Measurements from ENCODE around the gene ISG15. TPM values are rescaled to one million over a fixed set of nuclear protein-coding genes. Genes with fewer than 3 reads are reported as not detected.

ISG15 gene
- total and polyA plus RNA-seq, 2 of the 13 experiments (the other 11 are each of a cell fraction or from before 2014, with no cell fraction given), result 42.1 to 54.9 TPM

DNA sequence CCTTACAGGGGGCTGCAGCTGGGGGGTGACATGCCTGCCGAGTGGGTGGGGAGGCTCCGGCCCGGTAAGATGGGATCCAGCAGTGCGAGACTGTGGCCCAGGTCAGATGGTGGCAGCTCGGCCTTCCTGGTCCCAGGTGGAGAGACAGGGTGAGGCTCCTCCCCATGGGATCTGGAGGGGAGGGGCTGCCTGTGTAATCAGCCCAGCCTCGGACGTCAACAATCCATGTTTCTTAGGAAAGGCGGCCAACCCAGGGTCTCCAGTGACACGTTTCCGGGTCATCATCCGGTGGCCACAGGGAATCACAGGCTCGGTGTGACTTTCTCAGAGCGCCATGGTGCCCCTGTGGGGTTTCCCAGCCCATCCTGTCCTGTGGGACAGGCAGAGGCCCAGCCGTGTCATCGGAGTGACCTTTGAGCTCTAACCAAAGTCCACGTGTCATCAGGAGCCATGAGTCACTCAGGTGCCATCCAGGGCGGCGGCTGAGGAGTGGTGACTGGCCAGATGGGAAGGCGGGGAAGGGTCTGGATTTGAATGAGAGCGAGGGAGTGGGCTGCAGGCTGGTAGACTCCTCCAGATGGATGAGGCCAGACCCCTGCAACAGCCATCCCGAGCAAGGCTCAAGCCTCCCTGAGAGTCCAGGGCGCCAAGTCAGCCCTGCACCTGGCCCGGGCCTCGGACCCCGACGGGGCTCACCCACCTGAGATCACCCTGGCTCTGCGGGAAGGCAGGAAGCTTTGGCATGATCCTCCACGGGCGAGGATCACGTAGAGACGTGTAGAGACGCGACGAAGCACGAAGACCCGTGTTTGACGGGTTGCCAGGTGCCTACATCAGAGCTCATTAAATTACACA, 6.8 kb upstream of the ISG15 start (continued):
- TF ChIP-seq ZNF230 (CRISPR knock-in tag; IDR thresholded peaks at IDR 0.05) (peak; percentile 50; the same call in 1 of the 2 replicates), ZNF350 (CRISPR knock-in tag; IDR thresholded peaks at IDR 0.05; ENCODE audit: borderline replicate concordance, low read depth) (peak; percentile 96), NR2F2 (IDR thresholded peaks at IDR 0.05; ENCODE audit: borderline replicate concordance, low read depth) (no peak), RFX1 (IDR thresholded peaks at IDR 0.05) (no peak), ERF (CRISPR knock-in tag; IDR thresholded peaks at IDR 0.05) (peak; percentile 80), ZNF530 (CRISPR knock-in tag; IDR thresholded peaks at IDR 0.05; ENCODE audit: low read depth) (no peak), RBFOX2 (IDR thresholded peaks at IDR 0.05; ENCODE audit: low read depth, low read length) (peak; percentile 65), KLF11 (CRISPR knock-in tag; IDR thresholded peaks at IDR 0.05) (peak; percentile 23; the same call in 1 of the 2 replicates), ZNF850 (CRISPR knock-in tag; conservative IDR thresholded peaks at IDR 0.05) (no peak), ZNF331 (CRISPR knock-in tag; IDR thresholded peaks at IDR 0.05) (peak; percentile 83), TARDBP (CRISPR knock-in tag; IDR thresholded peaks at IDR 0.05) (peak; percentile 65), MAFF (IDR thresholded peaks at IDR 0.05; ENCODE audit: low read depth, low read length) (no peak), ZNF12 (CRISPR knock-in tag; IDR thresholded peaks at IDR 0.05) (no peak; the same call in 1 of the 2 replicates), ZFP82 (CRISPR knock-in tag; IDR thresholded peaks at IDR 0.05; ENCODE audit: borderline replicate concordance) (no peak), ZNF563 (CRISPR knock-in tag; IDR thresholded peaks at IDR 0.05) (no peak; the same call in 1 of the 2 replicates), DNMT1 (CRISPR knock-in tag; IDR thresholded peaks at IDR 0.05) (no peak), SNAPC2 (CRISPR knock-in tag; IDR thresholded peaks at IDR 0.05) (no peak), ZC3H13 (CRISPR knock-in tag; IDR thresholded peaks at IDR 0.05) (peak; percentile 71), NFRKB (IDR thresholded peaks at IDR 0.05) (no peak), STAT5B (CRISPR knock-in tag; IDR thresholded peaks at IDR 0.05) (no peak)
- TF ChIP-seq, protein P1, sequence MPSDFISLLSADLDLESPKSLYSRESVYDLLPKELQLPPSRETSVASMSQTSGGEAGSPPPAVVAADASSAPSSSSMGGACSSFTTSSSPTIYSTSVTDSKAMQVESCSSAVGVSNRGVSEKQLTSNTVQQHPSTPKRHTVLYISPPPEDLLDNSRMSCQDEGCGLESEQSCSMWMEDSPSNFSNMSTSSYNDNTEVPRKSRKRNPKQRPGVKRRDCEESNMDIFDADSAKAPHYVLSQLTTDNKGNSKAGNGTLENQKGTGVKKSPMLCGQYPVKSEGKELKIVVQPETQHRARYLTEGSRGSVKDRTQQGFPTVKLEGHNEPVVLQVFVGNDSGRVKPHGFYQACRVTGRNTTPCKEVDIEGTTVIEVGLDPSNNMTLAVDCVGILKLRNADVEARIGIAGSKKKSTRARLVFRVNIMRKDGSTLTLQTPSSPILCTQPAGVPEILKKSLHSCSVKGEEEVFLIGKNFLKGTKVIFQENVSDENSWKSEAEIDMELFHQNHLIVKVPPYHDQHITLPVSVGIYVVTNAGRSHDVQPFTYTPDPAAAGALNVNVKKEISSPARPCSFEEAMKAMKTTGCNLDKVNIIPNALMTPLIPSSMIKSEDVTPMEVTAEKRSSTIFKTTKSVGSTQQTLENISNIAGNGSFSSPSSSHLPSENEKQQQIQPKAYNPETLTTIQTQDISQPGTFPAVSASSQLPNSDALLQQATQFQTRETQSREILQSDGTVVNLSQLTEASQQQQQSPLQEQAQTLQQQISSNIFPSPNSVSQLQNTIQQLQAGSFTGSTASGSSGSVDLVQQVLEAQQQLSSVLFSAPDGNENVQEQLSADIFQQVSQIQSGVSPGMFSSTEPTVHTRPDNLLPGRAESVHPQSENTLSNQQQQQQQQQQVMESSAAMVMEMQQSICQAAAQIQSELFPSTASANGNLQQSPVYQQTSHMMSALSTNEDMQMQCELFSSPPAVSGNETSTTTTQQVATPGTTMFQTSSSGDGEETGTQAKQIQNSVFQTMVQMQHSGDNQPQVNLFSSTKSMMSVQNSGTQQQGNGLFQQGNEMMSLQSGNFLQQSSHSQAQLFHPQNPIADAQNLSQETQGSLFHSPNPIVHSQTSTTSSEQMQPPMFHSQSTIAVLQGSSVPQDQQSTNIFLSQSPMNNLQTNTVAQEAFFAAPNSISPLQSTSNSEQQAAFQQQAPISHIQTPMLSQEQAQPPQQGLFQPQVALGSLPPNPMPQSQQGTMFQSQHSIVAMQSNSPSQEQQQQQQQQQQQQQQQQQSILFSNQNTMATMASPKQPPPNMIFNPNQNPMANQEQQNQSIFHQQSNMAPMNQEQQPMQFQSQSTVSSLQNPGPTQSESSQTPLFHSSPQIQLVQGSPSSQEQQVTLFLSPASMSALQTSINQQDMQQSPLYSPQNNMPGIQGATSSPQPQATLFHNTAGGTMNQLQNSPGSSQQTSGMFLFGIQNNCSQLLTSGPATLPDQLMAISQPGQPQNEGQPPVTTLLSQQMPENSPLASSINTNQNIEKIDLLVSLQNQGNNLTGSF (CRISPR knock-in tag; IDR thresholded peaks at IDR 0.05), result peak; percentile 57; the same call in 1 of the 2 replicates
- TF ChIP-seq, protein P2, sequence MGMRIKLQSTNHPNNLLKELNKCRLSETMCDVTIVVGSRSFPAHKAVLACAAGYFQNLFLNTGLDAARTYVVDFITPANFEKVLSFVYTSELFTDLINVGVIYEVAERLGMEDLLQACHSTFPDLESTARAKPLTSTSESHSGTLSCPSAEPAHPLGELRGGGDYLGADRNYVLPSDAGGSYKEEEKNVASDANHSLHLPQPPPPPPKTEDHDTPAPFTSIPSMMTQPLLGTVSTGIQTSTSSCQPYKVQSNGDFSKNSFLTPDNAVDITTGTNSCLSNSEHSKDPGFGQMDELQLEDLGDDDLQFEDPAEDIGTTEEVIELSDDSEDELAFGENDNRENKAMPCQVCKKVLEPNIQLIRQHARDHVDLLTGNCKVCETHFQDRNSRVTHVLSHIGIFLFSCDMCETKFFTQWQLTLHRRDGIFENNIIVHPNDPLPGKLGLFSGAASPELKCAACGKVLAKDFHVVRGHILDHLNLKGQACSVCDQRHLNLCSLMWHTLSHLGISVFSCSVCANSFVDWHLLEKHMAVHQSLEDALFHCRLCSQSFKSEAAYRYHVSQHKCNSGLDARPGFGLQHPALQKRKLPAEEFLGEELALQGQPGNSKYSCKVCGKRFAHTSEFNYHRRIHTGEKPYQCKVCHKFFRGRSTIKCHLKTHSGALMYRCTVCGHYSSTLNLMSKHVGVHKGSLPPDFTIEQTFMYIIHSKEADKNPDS (CRISPR knock-in tag; IDR thresholded peaks at IDR 0.05), result no peak
- TF ChIP-seq, protein P3, sequence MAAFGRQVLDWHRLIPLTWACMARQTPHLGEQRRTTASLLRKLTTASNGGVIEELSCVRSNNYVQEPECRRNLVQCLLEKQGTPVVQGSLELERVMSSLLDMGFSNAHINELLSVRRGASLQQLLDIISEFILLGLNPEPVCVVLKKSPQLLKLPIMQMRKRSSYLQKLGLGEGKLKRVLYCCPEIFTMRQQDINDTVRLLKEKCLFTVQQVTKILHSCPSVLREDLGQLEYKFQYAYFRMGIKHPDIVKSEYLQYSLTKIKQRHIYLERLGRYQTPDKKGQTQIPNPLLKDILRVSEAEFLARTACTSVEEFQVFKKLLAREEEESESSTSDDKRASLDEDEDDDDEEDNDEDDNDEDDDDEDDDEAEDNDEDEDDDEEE (CRISPR knock-in tag; IDR thresholded peaks at IDR 0.05), result no peak

Measured in HepG2 (cell line).